OCI-LY3 (cell line): ENCODE data around the gene JOSD1.

ENCODE experiments used
- H2AFZ ChIP-seq: fragments of 200-600, 300-600 bp; shearing (Covaris generic); 2 replicates; pipeline ENCODE4 v1.6.0; 2014; ENCODE audit warnings: antibody characterized with exemption, low read depth, low read length
- H3K27ac ChIP-seq: fragments of 200-600, 300-600 bp; sonication (generic); 2 replicates; pipeline ENCODE4 v1.5.1; 2014; ENCODE audit warnings: mild to moderate bottlenecking, low read length, moderate library complexity, mixed read lengths
- H3K27me3 ChIP-seq: fragments of 200-600, 300-600 bp; sonication (generic); 2 replicates; pipeline ENCODE4 v1.6.1; 2014; ENCODE audit warnings: low read depth, low read length, mixed read lengths
- H3K36me3 ChIP-seq: fragments of 200-600, 300-600 bp; sonication (generic); replicated peaks from 2 replicates; pipeline ENCODE3; 2014; ENCODE audit warnings: low read depth, low read length, mixed read lengths
- H3K4me1 ChIP-seq: fragments of 300-600, 200-600 bp; sonication (generic); 2 replicates; pipeline ENCODE4 v1.6.1; 2014; ENCODE audit warnings: low read length, mixed read lengths
- H3K4me2 ChIP-seq: fragments of 200-600, 300-600 bp; sonication (generic); 2 replicates; pipeline ENCODE4 v1.6.1; 2014; ENCODE audit warnings: low read length, mixed read lengths
- H3K4me3 ChIP-seq: fragments of 300-600, 200-600 bp; sonication (generic); 2 replicates; pipeline ENCODE4 v1.5.1; 2014; ENCODE audit warnings: antibody characterized with exemption, mild to moderate bottlenecking, low read length, moderate library complexity
- H3K79me2 ChIP-seq: fragments of 300-600, 200-600 bp; shearing (Covaris generic); 2 replicates; pipeline ENCODE4 v1.6.1; 2014; ENCODE audit warnings: mild to moderate bottlenecking, low read length, mixed read lengths
- H3K9ac ChIP-seq: fragments of 300-600, 200-600 bp; shearing (Covaris generic); 2 replicates; pipeline ENCODE4 v1.6.0; 2014; ENCODE audit warnings: mild to moderate bottlenecking, low read length, moderate library complexity
- H3K9me3 ChIP-seq: fragments of 200-600, 300-600 bp; shearing (Covaris generic); 2 replicates; pipeline ENCODE4 v1.6.1; 2014; ENCODE audit warnings: low read length, mixed read lengths; ENCODE audit not compliant: insufficient read depth
- H4K20me1 ChIP-seq: fragments of 200-600, 300-600 bp; sonication (generic); 2 replicates; pipeline ENCODE4 v1.6.1; 2016; ENCODE audit warnings: low read length, mixed read lengths; ENCODE audit not compliant: insufficient read depth
- CTCF ChIP-seq: fragments of 200-600, 300-600 bp; sonication (generic); IDR thresholded peaks from 2 replicates; pipeline ENCODE4 v1.5.1; 2014; ENCODE audit warnings: antibody characterized with exemption, low read length, low read depth
- EZH2phosphoT487 ChIP-seq: fragments of 200-600 bp; shearing (Covaris generic); IDR thresholded peaks from 2 replicates; pipeline ENCODE4 v1.6.1; 2018; ENCODE audit warnings: antibody characterized with exemption, mixed run types, low read depth

The JOSD1 gene

GRCh38 chr22:38741166-38741565, 40.4 kb upstream of the JOSD1 start:
- TF ChIP-seq EZH2phosphoT487 (no peak), CTCF (no peak)
- no peaks in the 10 kb centered on the region for H3K4me1 ChIP-seq
- no peaks in the 10 kb centered on the region for H3K79me2 ChIP-seq

GRCh38 chr22:38740754-38741153, 40.0 kb upstream of the JOSD1 start:
- TF ChIP-seq EZH2phosphoT487, result no peak
- no peak for TF ChIP-seq CTCF
- H3K9ac ChIP-seq, result no peak overlapping the region
- H2AFZ ChIP-seq, result no peak overlapping the region
- H3K79me2 ChIP-seq, result no peaks in the 10 kb centered on the region
- peaks cover 87% of the 10 kb centered on the region for H3K36me3 ChIP-seq
- no peaks in the 10 kb centered on the region for H3K9me3 ChIP-seq
- H3K27me3 ChIP-seq, result no peaks in the 10 kb centered on the region
- H3K4me3 ChIP-seq, result no peak overlapping the region
- H4K20me1 ChIP-seq, result no peaks in the 10 kb centered on the region; the same call in 1 of the 2 replicates
- no peak overlapping the region for H3K4me2 ChIP-seq
- no peak overlapping the region for H3K27ac ChIP-seq
- H3K4me1 ChIP-seq, result no peaks in the 10 kb centered on the region

More at GRCh38 chr22:38741166-38741565, 40.4 kb upstream of the JOSD1 start:
- Histone ChIP-seq H3K27ac (no peak overlapping the region), H2AFZ (no peak overlapping the region), H4K20me1 (no peaks in the 10 kb centered on the region; the same call in 1 of the 2 replicates), H3K27me3 (no peaks in the 10 kb centered on the region), H3K36me3 (peaks cover 87% of the 10 kb centered on the region), H3K4me2 (no peak overlapping the region), H3K4me3 (no peak overlapping the region), H3K9ac (no peak overlapping the region), H3K9me3 (no peaks in the 10 kb centered on the region)

- H4K20me1 ChIP-seq, result no peaks in the 10 kb centered on the region; the same call in 1 of the 2 replicates
- no peaks in the 10 kb centered on the region for H3K4me1 ChIP-seq
- TF ChIP-seq EZH2phosphoT487 (no peak), CTCF (no peak)
- H3K36me3 ChIP-seq, result peaks cover 87% of the 10 kb centered on the region
- no peak overlapping the region for H3K4me3 ChIP-seq
- no peak overlapping the region for H2AFZ ChIP-seq
- no peak overlapping the region for H3K9ac ChIP-seq
- H3K9me3 ChIP-seq, result no peaks in the 10 kb centered on the region
- H3K79me2 ChIP-seq, result no peaks in the 10 kb centered on the region
- H3K4me2 ChIP-seq, result no peak overlapping the region
- H3K27me3 ChIP-seq, result no peaks in the 10 kb centered on the region
- no peak overlapping the region for H3K27ac ChIP-seq
These were observed 39.5 kb upstream of the JOSD1 start for GRCh38 chr22:38740116-38740723.

GRCh38 chr22:38739300-38740055, 38.7 kb upstream of the JOSD1 start:
- Histone ChIP-seq H3K36me3 (peaks cover 85% of the 10 kb centered on the region), H3K4me3 (no peak overlapping the region), H4K20me1 (peaks cover under 1% of the 10 kb centered on the region; the same call in 1 of the 2 replicates), H3K4me1 (no peaks in the 10 kb centered on the region), H3K4me2 (no peak overlapping the region), H3K9me3 (no peaks in the 10 kb centered on the region), H3K27ac (no peak overlapping the region), H3K9ac (no peak overlapping the region), H3K27me3 (no peaks in the 10 kb centered on the region), H2AFZ (no peak overlapping the region), H3K79me2 (no peaks in the 10 kb centered on the region)
- TF ChIP-seq CTCF, result no peak
- TF ChIP-seq EZH2phosphoT487, result no peak
